GM19328 (cell line): ENCODE measurements around the gene RELB.
"Not testable (repeated sequence)": the region's sequence is repeated elsewhere in the genome, so short reads cannot be mapped to it uniquely, and the experiment has no call there.

ENCODE experiments used
- ATAC-seq: cut with Tn5 transposase; IDR thresholded peaks from one replicate; pipeline ENCODE4 v1.9.1; 2021; ENCODE audit warnings: mild to moderate bottlenecking, moderate library complexity; ENCODE audit not compliant: unreplicated experiment

Gene RELB, protein sequence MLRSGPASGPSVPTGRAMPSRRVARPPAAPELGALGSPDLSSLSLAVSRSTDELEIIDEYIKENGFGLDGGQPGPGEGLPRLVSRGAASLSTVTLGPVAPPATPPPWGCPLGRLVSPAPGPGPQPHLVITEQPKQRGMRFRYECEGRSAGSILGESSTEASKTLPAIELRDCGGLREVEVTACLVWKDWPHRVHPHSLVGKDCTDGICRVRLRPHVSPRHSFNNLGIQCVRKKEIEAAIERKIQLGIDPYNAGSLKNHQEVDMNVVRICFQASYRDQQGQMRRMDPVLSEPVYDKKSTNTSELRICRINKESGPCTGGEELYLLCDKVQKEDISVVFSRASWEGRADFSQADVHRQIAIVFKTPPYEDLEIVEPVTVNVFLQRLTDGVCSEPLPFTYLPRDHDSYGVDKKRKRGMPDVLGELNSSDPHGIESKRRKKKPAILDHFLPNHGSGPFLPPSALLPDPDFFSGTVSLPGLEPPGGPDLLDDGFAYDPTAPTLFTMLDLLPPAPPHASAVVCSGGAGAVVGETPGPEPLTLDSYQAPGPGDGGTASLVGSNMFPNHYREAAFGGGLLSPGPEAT

DNA sequence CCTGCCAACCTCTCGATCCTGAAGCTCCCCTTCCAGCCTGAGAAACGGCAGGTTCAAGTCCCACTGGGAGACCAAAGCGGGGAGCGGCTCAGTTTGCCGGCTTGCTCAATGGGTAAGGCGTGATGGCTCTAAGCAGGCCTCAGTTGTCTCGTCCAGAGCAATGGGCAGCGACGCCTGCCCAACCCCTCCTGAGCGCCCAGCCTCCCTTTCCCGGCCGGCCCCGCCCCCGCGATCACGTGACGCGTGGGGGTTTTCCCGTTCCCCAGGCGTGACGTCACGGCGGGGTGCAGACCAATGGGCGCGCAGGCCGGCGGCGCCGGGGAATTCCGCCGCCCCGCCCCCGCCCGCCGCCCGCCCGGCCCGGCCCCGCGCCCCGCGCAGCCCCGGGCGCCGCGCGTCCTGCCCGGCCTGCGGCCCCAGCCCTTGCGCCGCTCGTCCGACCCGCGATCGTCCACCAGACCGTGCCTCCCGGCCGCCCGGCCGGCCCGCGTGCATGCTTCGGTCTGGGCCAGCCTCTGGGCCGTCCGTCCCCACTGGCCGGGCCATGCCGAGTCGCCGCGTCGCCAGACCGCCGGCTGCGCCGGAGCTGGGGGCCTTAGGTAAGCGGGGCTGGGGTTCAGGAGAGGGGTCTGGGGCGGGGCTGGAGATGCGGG is at the start of gene RELB:
Gene RELB, plus strand, starts transcription at position 378 of the 653 bp plus-strand sequence. Its CDS starts 116 bp downstream, at position 494.
- peak; percentile 44 for ATAC-seq

DNA sequence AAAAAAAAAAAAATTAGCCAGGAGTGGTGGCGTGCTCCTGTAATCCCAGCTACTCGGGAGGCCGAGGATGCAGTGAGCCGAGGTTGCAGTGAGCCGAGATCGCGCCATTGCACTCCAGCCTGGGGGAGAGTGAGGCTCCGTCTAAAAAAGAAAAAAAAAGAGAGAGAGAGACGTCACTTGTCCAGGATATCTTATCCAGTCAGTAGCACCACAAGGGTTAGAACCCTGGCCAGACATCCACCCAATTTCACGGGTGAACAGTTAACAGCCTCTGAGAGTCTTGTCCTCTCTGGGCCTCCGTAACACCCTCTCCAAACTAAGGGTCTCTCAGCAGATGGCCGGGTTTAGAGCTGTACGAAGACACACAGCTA is 47.0 kb upstream of the RELB start:
- no peak for ATAC-seq

DNA sequence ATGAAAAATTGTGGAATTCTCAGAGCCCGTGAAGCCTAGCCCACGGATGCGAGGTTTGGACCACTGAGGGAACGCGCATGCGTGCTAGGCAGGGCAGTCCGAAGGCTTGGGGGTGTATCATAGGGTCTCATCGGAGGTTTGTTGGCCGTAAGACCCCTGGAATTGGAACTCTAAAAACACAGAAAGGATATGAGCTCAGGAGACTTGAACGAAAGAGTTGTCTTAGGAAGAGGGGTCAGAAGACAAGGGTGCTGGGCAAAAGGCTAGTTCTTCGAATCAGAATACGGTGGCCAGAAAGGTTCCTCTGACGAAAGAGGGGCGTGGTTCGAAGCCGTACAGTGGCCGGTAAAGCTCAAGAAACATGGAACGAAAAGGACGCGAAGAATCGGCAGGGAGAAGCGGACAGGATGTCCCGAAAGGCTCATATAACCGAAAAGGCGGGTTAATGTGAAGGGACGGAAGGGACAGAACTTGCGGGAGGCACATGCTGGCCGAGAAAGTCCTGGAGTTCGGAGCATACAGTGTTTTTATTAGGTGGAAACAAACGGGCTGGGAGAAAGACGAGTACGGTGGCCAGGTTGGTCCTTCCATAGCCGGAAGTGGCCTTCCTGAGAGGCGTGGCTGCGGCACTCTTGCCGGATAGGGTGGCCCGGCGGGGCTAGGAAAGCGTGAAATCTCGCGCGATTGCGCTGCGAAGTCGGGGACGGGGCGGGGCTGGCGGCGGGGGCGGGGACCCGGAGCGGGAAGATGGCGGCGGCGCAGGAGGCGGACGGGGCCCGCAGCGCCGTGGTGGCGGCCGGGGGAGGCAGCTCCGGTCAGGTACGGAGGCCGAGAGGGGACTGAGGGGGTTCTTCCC is 46.4 kb upstream of the RELB start, which contains the start of gene CLPTM1:
Gene CLPTM1, plus strand, starts transcription at position 732 of the 856 bp plus-strand sequence. Its CDS starts 16 bp downstream, at position 748.
- peak; percentile 77 for ATAC-seq

DNA sequence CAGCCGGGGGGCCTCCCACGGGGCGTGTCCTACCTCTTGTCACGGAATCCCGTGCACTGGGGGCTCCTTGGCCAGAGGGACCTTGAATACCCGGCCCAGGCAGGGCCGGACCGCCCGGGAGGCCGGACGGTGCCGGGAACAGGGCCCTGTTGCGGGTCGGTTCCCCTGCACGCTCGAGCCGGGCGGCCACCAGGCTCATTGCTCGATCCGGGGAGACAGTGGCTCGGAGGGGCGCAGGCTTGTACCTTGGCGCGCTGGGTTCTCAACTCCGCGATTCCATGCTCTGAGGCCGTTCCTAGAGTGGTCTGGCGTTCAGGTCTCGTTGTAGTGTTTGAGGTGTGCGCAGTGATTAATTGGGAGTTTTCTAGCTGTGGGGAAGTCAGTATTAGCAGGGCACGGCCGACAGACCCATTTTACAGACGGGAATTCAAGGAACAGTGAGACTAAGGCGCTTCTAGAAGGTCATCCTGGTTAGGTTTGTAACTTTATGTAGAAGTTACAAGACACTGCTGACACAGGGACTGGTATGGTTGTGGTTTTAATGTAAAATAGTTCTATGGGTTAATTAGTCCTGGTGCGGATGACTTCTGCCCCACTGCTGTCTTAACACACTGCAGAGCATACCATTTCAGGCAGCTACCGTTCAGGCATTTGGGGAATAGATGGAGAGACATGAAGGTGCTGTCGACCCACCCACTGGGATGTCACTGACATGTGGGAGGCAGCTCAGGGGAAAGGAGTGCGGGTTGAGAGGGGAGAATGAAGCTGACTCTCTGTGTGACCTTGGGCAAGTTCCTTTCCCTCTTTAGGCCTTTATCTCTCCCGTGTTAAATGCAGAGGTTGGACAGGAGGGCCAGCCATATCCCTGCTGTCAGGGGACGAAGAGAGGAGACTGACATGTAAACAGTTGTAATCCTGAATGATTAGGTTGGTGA is 45.5 kb upstream of the RELB start:
- ATAC-seq: peak; percentile 21

DNA sequence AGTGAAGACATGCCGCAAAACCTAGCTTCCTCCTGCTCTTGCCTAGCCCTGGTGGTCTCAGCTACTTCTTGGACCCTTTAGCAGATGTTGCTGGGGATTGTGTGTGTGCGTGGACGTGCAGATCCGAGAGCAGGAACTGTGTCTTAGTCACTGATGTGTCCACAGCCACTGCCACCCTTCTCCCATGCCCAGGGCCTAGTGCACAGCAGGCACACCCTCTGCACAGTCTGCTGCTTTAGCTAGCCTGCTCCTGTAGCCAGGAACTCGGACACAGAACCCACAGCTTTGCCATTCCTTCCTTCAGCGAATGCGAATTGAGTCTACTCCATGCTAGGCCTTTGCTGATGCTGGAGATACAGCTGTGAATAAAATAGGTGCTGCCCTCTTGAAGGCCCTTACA is 43.7 kb upstream of the RELB start:
- ATAC-seq: no peak

DNA sequence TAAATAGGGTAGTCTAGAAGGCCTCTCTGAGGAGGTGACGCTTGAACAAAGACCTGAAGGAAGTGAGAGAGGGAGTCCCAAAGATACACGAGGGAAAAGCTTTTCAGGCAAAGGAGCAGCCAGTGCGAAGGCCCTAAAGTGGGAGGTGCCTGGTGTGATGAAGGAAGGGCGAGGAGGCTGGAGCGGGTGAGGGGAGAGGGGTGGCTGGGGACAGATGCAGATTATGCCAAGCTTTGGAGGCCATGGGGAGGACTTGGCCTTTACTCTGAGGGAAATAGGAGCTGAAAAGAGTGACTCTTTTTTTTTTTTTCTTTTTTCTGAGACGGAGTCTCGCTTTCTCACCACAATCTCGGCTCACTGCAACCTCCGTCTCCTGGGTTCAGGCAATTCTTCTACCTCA is 43.2 kb upstream of the RELB start:
- ATAC-seq: no peak

DNA sequence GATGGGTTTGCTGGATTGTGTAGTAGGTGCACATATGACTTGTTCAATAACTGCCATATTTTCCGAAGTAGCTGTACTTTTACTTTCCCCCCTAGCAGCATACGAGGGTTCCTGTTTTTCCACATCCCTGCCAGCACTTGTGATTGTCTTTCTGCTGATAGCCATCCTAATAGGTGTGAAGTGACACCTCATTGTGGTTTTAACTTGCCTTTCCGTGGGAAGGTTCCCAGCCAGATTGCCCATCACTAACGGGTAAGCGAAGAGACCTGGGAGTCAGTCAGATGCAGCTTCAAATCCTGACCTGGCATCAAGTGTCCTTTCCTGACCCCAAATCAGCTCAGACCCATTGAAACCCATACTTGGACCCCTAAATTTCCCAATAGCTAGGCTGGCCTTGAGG is 41.6 kb upstream of the RELB start:
- ATAC-seq: no peak

DNA sequence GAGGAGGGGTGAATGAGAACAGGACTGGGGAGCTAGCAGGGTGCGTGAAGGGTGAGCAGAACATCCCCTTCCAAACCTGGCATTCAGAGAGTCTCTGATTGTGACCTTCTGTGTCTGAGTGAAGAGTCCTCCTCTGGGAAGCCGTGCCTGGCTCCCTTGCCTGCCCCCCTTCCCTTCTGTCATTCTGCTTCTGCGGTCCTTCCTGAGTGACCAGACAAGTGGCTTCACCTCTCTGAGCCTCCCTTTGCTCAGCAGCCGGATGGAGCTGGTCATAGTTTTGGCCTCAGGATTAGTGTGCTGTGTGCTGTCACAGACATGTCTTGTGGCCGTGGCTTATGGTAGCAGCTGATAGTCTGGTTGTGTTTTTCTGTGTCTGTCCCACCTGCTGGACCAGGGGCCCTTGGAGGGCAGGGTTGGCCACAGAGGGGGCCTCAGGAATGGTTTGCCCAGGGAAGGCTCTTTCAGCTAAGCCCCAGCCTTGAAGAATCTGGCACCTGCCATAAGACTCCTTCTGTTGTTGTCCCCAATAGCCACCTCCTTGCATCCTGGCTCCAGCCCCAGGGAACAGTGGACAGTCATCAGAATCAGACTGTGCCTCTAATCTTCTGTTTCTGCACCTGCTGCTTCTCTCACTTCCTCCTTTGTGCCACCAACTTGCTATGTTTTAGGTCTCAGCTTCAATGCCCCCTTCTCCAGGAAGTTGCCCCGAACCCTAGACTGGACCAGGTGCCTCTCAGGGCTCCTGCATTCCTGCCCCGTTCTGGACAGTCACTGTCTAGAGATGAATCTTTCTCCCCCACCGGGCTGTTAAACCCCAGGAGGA is 40.1 kb upstream of the RELB start:
- no peak for ATAC-seq

DNA sequence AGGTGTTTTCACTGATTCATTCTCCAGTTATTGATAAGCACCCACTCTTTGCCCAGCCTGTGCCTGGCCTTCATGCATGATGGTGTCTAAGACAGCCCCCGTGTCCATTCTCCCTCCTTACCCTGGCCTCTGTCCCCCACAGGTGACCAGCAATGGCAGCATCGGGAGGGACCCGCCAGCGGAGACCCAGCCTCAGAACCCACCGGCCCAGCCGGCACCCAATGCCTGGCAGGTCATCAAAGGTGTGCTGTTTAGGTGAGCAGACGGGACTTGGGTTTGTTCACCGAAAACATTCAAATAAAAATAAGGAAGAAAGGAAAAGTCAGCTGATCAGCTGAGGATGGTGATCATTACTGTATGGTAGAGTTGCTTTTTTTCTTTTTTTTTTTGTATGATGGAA is 39.4 kb upstream of the RELB start:
- no peak for ATAC-seq

DNA sequence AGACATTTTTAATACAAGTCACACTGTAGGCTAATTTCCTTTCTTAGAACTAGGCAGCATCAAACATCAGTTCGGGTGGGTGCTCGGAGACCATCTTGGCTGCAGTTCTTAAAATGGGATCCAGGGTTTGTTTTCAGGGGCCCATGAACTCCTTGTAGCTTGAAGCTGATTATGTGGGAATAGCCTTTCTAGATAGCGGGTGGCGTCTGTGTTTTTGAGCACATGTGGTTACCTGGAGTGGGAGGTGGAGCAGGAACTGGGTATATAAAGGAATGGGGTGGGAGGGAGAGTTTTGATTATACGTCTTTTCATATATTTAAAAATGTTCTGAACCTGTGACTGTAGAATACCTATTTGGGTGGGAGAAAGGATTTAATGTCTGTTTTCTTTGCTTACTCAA is 33.1 kb upstream of the RELB start:
- ATAC-seq: no peak

DNA sequence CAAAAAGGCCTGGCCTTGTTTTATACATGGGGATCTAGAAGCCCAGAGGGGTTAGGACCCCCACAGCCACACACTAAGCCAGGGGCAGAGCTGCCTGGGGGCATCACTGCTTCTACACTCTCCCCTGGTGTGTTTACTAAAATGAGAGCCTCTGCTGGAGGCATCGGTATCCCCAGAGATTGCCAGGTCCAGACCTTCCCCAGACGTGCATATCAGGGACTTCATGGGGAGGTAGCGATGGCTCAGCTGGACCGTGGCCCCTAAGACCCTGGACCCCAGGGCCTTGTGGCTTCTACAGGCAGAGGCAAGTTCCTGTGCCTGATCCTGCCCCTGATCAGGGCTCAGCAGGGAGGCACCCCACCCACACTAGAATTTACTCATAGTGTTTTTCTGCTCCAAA is 32.6 kb upstream of the RELB start:
- ATAC-seq: no peak

DNA sequence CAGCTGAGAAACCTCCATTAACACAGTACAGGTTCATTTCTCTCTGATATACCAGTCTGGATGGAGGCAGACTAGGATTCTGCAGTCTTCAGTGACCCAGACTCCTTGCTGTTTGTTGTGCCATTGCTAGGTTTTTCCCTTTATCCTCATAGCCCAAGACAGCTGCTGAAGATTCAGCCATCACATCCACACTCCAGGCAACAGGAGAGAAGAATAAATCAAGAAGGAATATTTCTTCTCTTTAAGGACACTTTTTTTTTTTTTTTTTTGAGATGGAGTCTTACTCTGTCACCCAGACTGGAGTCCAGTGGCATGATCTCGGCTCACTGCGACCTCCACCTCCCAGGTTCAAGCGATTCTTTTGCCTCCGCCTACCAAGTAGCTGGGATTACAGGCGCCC is 31.8 kb upstream of the RELB start:
- no peak for ATAC-seq

DNA sequence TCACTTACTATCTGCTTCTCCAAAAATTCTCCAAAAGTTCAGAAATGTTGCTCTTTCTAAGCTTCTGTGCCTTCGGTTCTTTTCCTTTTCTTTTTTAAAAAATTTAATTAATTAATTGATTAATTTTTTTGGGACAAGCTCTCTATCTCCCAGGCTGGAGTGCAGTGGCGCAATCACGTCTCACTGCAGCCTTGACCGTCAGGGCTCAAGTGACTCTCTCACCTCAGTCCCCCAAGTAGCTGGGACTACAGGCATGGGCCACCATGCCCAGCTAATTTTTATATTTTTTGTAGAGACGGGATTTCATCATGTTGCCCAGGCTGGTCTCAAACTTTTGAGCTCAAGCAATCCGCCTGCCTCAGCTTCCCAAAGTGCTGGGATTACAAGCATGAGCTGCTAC is 29.8 kb upstream of the RELB start:
- not testable (repeated sequence) for ATAC-seq

DNA sequence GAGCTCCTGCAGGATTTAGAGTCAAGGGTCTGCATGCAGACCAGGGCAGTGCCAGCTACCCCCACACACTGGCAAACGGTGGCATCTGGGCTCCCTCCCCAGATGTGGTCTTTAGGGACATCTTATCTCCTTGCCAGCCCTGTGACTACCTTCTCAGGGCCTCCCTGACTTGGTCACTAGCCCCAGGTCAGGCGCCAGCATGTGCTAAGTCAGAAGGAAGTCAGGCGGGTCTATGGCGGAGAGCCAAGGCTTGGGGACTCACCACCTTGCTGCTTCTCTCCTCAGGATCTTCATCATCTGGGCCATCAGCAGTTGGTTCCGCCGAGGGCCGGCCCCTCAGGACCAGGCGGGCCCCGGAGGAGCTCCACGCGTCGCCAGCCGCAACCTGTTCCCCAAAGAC is 28.5 kb upstream of the RELB start:
- ATAC-seq: no peak

DNA sequence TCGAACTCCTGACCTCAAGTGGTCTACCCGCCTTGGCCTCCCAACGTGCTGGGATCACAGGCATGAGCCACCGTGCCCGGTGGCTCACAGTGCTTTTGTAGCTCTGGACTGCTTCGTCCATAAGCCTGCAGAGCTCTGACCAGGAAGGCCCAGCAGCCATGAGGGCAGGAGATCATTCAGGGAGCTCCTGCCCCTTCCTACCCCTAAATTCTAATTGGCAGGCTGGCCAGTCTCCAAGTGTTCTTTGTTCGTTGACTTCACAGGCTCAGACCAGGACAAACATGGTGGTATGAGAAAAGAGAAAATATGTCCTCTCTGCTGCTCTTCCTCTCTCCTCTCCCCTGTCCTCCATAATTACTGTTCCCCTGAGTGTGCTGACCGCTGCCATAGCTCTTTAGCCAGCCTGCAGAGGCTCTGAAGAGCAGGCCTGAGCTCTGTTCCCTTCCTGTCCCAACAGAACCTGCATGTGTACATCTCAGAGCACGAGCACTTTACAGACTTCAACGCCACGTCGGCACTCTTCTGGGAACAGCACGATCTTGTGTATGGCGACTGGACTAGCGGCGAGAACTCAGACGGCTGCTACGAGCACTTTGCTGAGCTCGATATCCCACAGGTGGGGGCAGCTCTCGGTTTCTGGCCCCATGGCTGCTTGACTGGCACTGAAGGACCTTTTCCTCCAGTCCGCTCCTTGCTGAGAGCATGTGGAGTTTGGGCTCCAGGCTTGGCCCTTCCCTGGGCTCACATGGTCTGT is 27.1 kb upstream of the RELB start:
- no peak for ATAC-seq

DNA sequence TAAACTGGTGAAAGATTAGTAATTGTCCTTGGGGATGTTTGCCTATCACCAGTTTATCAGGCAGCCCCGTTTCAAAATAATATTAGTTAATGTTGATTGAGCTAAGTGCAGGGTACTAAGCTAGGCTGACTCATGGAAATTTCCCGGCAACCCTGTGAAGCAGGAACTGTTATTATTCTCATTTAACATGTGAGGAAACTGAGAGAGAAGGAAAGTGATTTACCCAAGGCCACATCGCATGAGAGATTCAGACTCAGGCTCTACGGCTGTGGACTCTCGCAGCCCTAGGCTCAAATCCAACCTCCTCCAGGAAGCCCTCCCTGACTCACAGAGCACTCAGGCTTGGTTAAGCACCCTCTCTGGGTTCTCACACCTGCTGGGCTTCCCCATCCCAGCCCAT is 26.4 kb upstream of the RELB start:
- ATAC-seq: no peak

DNA sequence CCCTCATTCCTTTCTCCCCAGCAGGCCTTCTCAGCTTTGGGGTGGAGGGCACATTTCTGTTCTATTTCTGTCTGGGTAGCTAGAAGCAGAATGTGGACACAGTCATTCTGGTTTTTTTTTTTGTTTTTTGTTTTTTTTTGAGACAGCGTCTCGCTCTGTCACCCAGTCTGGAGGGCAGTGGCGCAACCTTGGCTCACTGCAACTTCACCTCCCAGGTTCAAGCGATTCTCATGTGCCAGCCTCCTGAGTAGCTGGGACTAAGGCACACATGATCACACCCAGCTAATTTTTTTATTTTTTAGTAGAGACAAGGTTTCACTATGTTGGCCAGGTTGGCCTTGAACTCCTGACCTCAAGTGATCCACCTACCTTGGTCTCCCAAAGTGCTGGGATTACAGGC is 25.8 kb upstream of the RELB start:
- ATAC-seq: no peak

DNA sequence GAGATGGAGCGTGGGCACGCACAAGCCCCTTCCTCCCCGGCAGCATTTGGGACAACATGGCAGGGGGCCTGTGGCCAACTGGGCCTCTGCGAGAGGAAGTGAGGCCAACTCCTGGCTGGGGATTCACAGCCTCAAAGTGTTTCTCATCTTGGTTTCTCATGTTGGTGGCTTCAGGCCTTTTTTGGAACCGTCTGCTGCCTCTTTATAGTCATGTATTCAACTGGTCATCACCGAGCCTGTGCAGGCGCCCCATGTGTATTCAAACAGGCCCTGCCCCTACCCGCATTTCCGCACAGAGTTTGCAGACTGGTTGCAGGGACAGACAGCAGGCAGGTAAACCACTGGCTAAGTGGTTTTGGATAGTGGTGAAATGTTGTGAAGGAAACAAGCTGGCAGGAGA is 17.3 kb upstream of the RELB start:
- no peak for ATAC-seq

DNA sequence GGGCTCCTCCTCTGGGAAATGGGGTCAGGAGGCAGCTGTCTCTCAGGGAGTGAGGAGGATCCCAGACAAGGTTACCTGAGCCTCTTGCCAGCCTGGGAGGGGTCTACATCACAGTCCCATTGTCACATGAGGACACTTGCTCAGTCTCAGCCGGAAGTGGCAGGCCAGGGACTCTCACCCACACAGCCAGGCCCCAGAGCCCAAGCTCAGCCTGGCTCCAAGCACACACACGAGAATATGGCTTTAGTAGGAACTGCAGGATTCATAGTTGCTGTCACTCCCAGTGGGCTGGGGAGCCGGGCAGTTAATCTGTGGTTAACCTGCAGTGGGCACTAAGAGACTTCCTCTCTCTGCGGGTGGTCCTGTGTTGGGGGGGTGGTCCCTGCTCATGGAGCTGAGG is 15.8 kb upstream of the RELB start:
- no peak for ATAC-seq
